Activated CD8-positive, alpha-beta memory T cell treated with anti-CD3 and anti-CD28 coated beads, Interleukin-2, amount 10 ng/mL, durations not matched to agents 7 days and 5 days (primary cell): ENCODE measurements around the gene SOAT2. TPM values are rescaled to one million over a fixed set of nuclear protein-coding genes. Genes with fewer than 3 reads are reported as not detected.
"Not testable (repeated sequence)": the region's sequence is repeated elsewhere in the genome, so short reads cannot be mapped to it uniquely, and the experiment has no call there.

Experiments
- ATAC-seq: fragments of 150-1000 bp; cut with Tn5 transposase; one replicate; pipeline ENCODE4 v1.10.0; 2021; ENCODE audit warnings: moderate library complexity
- CTCF ChIA-PET: fragments of 350-600 bp; sonication (Branson Sonifier 250); formaldehyde crosslinking; loops from one replicate; lab custom pipeline; 2021; ENCODE audit warnings: antibody characterized with exemption; lab: Charles Lee
- DNase-seq: peaks from one replicate; pipeline ENCODE4 v3.0.0-alpha.2; 2020
- H3K27ac Mint-ChIP-seq: one replicate; pipeline ENCODE4 v1.8.0; 2021; ENCODE audit warnings: mild to moderate bottlenecking, mixed read lengths
- H3K27me3 Mint-ChIP-seq: one replicate; pipeline ENCODE4 v1.8.0; 2021; ENCODE audit warnings: mixed read lengths
- H3K36me3 Mint-ChIP-seq: one replicate; pipeline ENCODE4 v1.8.0; 2021; ENCODE audit warnings: mild to moderate bottlenecking, mixed read lengths
- H3K4me1 Mint-ChIP-seq: one replicate; pipeline ENCODE4 v1.8.0; 2021; ENCODE audit warnings: mixed read lengths
- H3K4me3 Mint-ChIP-seq: one replicate; pipeline ENCODE4 v1.8.0; 2021; ENCODE audit warnings: mild to moderate bottlenecking, moderate library complexity, mixed read lengths
- H3K9me3 Mint-ChIP-seq: one replicate; pipeline ENCODE4 v1.8.0; 2022; ENCODE audit warnings: low read depth, mixed read lengths
- total RNA-seq, 2 experiments: library from RNA; stranded (reverse); gene quantifications; one replicate each; pipeline ENCODE4 v1.2.3, GENCODE V29; 2021

Gene SOAT2
- total RNA-seq, 2 experiments from 2014 or later, result 1.1 to 5.9 TPM

GRCh38 chr12:53078425-53079225 is 24.7 kb upstream of the SOAT2 start:
- peaks cover 31% of the 10 kb centered on the region for H3K4me1 Mint-ChIP-seq
- peak; percentile 31 for ATAC-seq
- no peaks in the 10 kb centered on the region for H3K27me3 Mint-ChIP-seq
- H3K27ac Mint-ChIP-seq, result peak overlapping the region; percentile 88
- peaks cover 18% of the 10 kb centered on the region for H3K36me3 Mint-ChIP-seq
- no peak for DNase-seq
- no peaks in the 10 kb centered on the region for H3K9me3 Mint-ChIP-seq
- H3K4me3 Mint-ChIP-seq, result peak overlapping the region; percentile 80
- CTCF ChIA-PET, result interaction anchor here (0.6 to 8.6 kb wide), 17 partner anchors 11 to 266 kb away, joined by 3 to 109 read pairs (median 4); partner anchors contain the start of genes CSAD, IGFBP6, SOAT2 and ZNF740

- H3K4me1 Mint-ChIP-seq, result peaks cover 31% of the 10 kb centered on the region
- H3K4me3 Mint-ChIP-seq, result peak within 1 kb of the TSS; percentile 80
- no peaks in the 10 kb centered on the region for H3K9me3 Mint-ChIP-seq
- peaks cover 11% of the 10 kb centered on the region for H3K36me3 Mint-ChIP-seq
- DNase-seq (peak; percentile 97), ATAC-seq (peak; percentile 97)
- H3K27me3 Mint-ChIP-seq, result no peaks in the 10 kb centered on the region
- H3K27ac Mint-ChIP-seq, result peak within 1 kb of the TSS; percentile 88
- CTCF ChIA-PET, result interaction anchor here (0.6 to 8.6 kb wide), 16 partner anchors 10 to 265 kb away, joined by 3 to 109 read pairs (median 4); partner anchors contain the start of genes CSAD, IGFBP6, SOAT2 and ZNF740
These were observed 23.8 kb upstream of the SOAT2 start, which contains the start of gene SPRYD3 for GRCh38 chr12:53079226-53080117. Gene SPRYD3, minus strand, starts transcription at chr12:53079390. Its CDS starts 57 bp downstream, at chr12:53079333.

GRCh38 chr12:53082637-53083175 is 20.6 kb upstream of the SOAT2 start:
- H3K4me1 Mint-ChIP-seq, result peaks cover 24% of the 10 kb centered on the region
- no peaks in the 10 kb centered on the region for H3K36me3 Mint-ChIP-seq
- no peaks in the 10 kb centered on the region for H3K9me3 Mint-ChIP-seq
- ATAC-seq, result no peak
- H3K27ac Mint-ChIP-seq, result no peak overlapping the region
- no peak for DNase-seq
- CTCF ChIA-PET, result interaction anchor here (0.7 to 8.6 kb wide), 5 partner anchors 10 to 29 kb away, joined by 3 to 109 read pairs (median 9); partner anchors contain the start of genes IGFBP6 and SOAT2
- H3K4me3 Mint-ChIP-seq, result no peak overlapping the region
- H3K27me3 Mint-ChIP-seq, result peaks cover 13% of the 10 kb centered on the region

- Mint-ChIP-seq H3K27ac (no peak overlapping the region), H3K36me3 (no peaks in the 10 kb centered on the region), H3K9me3 (no peaks in the 10 kb centered on the region), H3K4me3 (no peak overlapping the region), H3K27me3 (peaks cover 21% of the 10 kb centered on the region), H3K4me1 (peaks cover 8% of the 10 kb centered on the region)
- DNase-seq (no peak), ATAC-seq (no peak)
- CTCF ChIA-PET, result interaction anchor here (1.1 to 4.9 kb wide), 5 partner anchors 12 to 238 kb away, joined by 3 to 34 read pairs (median 6); partner anchors contain the start of gene IGFBP6
These were observed 16.9 kb upstream of the SOAT2 start for GRCh38 chr12:53086361-53086760.

GRCh38 chr12:53090105-53090504 is 13.2 kb upstream of the SOAT2 start:
- Mint-ChIP-seq H3K4me1 (peaks cover 10% of the 10 kb centered on the region), H3K27me3 (peaks cover 21% of the 10 kb centered on the region), H3K27ac (no peak overlapping the region), H3K36me3 (no peaks in the 10 kb centered on the region), H3K9me3 (no peaks in the 10 kb centered on the region), H3K4me3 (no peak overlapping the region)
- no peak for ATAC-seq
- CTCF ChIA-PET, result interaction anchor here (0.6 to 1.2 kb wide), 3 partner anchors 9 to 36 kb away, joined by 3 to 4 read pairs (median 4); no protein-coding TSS in a partner anchor
- no peak for DNase-seq

GRCh38 chr12:53090554-53090953 is 12.7 kb upstream of the SOAT2 start:
- peaks cover 10% of the 10 kb centered on the region for H3K4me1 Mint-ChIP-seq
- H3K27me3 Mint-ChIP-seq, result peaks cover 21% of the 10 kb centered on the region
- DNase-seq (no peak), ATAC-seq (peak; percentile 27)
- H3K27ac Mint-ChIP-seq, result no peak overlapping the region
- no peak overlapping the region for H3K4me3 Mint-ChIP-seq
- no peaks in the 10 kb centered on the region for H3K9me3 Mint-ChIP-seq
- no peaks in the 10 kb centered on the region for H3K36me3 Mint-ChIP-seq
- CTCF ChIA-PET, result interaction anchor here (0.6 to 1.2 kb wide), 4 partner anchors 9 to 813 kb away, joined by 3 to 4 read pairs (median 4); no protein-coding TSS in a partner anchor

- no peaks in the 10 kb centered on the region for H3K9me3 Mint-ChIP-seq
- no peak overlapping the region for H3K27ac Mint-ChIP-seq
- H3K4me3 Mint-ChIP-seq, result no peak overlapping the region
- peaks cover 18% of the 10 kb centered on the region for H3K27me3 Mint-ChIP-seq
- ATAC-seq (no peak), DNase-seq (no peak)
- peaks cover 11% of the 10 kb centered on the region for H3K4me1 Mint-ChIP-seq
- no peaks in the 10 kb centered on the region for H3K36me3 Mint-ChIP-seq
- CTCF ChIA-PET, result interaction anchor here (1.2 to 4.8 kb wide), 3 partner anchors 9 to 26 kb away, joined by 3 to 29 read pairs (median 3); partner anchors contain the start of gene SOAT2
These were observed 11.5 kb upstream of the SOAT2 start for GRCh38 chr12:53091756-53092155.

GRCh38 chr12:53093777-53094393 is 9.4 kb upstream of the SOAT2 start:
- Mint-ChIP-seq H3K27me3 (peaks cover 5% of the 10 kb centered on the region), H3K4me1 (peaks cover 26% of the 10 kb centered on the region), H3K4me3 (no peak overlapping the region), H3K27ac (no peak overlapping the region), H3K9me3 (no peaks in the 10 kb centered on the region), H3K36me3 (no peaks in the 10 kb centered on the region)
- no peak for DNase-seq
- ATAC-seq, result no peak
- CTCF ChIA-PET, result interaction anchor here (0.7 to 6.8 kb wide), 5 partner anchors 8 to 101 kb away, joined by 3 to 55 read pairs (median 5); no protein-coding TSS in a partner anchor

- Mint-ChIP-seq H3K4me3 (no peak overlapping the region), H3K27ac (no peak overlapping the region), H3K27me3 (peaks cover 4% of the 10 kb centered on the region), H3K9me3 (no peaks in the 10 kb centered on the region), H3K4me1 (peaks cover 31% of the 10 kb centered on the region), H3K36me3 (no peaks in the 10 kb centered on the region)
- CTCF ChIA-PET, result interaction anchor here (0.7 to 6.8 kb wide), 4 partner anchors 11 to 100 kb away, joined by 3 to 55 read pairs (median 17); no protein-coding TSS in a partner anchor
- DNase-seq (no peak), ATAC-seq (no peak)
These were observed 8.9 kb upstream of the SOAT2 start for GRCh38 chr12:53094394-53094787.

- peaks cover 32% of the 10 kb centered on the region for H3K4me1 Mint-ChIP-seq
- CTCF ChIA-PET, result interaction anchor here (0.7 to 6.8 kb wide), 4 partner anchors 11 to 100 kb away, joined by 3 to 55 read pairs (median 17); no protein-coding TSS in a partner anchor
- not testable (repeated sequence) for H3K27ac Mint-ChIP-seq, H3K4me3 Mint-ChIP-seq, DNase-seq, H3K36me3 Mint-ChIP-seq, ATAC-seq, H3K27me3 Mint-ChIP-seq, H3K9me3 Mint-ChIP-seq
These were observed 8.3 kb upstream of the SOAT2 start for GRCh38 chr12:53094796-53095595.

GRCh38 chr12:53095596-53095895 is 7.7 kb upstream of the SOAT2 start:
- not testable (repeated sequence) for H3K36me3 Mint-ChIP-seq, H3K27me3 Mint-ChIP-seq, H3K9me3 Mint-ChIP-seq, H3K4me3 Mint-ChIP-seq, DNase-seq, ATAC-seq, H3K27ac Mint-ChIP-seq
- peaks cover 36% of the 10 kb centered on the region for H3K4me1 Mint-ChIP-seq
- CTCF ChIA-PET, result interaction anchor here (4.8 to 6.8 kb wide), 2 partner anchors 29 to 40 kb away, joined by 29 to 55 read pairs; no protein-coding TSS in a partner anchor
